Activated CD4-positive, alpha-beta T cell treated with anti-CD3 and anti-CD28 coated beads, Interleukin-2, amount 50 U/mL, for 24 hours (primary cell): ENCODE results near the gene DNAJB8.

Experiments
- DNase-seq, 2 donors: peaks; one replicate each; pipeline ENCODE4 v3.0.0-alpha.2; 2020; ENCODE audit warnings: low read depth in 1 of 2, low spot score in 1 of 2

Gene DNAJB8

GRCh38 chr3:128427872-128428822 lies 38.5 kb downstream of the DNAJB8 start:
- no peak for DNase-seq

- no peak for DNase-seq
Measured at GRCh38 chr3:128427175-128427857, 39.4 kb downstream of the DNAJB8 start.

DNA sequence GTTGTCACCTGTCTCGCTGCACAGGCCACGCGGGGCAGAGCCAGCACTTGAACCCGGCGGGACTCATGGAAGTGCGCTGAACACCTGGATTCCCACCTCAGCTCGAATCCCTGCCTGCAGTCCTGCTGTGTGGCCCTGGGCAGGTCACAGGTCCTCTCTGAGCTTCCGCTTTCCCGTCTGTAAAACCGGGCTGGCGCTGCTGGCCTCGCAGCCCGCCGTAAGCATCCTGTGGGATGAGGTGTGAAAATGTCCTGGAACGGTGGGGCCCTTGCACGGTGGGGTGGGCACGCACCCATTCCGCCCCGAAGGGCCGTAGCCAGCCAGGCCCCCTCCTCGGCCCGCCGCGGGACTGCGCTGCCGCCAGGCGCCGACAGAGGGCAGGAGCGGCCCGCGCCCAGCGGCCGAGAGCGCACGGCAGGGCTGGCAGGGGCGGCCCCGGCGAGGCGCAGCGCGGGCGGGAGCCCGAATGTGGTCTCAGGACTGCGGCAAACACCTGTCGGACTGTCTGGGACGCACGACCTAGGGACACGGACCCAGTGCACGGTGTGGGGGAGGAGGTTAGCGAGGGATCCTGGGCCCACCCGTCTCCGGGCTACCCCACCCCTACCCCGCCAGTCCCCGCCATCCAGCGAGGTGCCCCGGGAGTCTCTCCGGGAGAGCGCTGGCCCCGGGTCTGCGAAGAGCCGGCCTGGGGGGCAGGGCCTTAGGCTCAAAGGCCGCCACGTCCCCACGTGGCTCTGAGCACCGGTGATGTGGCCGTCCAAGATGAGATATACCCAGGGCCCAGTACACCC lies 40.4 kb downstream of the DNAJB8 start:
- peak; percentile 27 to 45 for DNase-seq

DNA sequence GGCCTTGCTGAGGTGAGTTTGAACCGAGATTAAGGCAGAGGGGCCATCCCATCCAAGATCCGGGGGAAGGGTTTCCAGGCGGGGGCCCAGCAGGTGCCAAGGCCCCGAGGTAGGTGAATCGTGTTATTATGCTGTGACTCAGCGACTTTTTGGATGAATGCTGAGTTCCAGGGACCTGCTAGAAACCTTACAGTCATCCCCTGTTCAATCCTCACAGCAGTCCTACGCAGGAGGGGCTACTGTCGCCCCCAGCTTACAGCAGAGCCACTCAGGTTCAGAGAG lies 40.9 kb downstream of the DNAJB8 start:
- DNase-seq = no peak

GRCh38 chr3:128425142-128425845 lies 41.4 kb downstream of the DNAJB8 start:
- DNase-seq = no peak

GRCh38 chr3:128424508-128425069 lies 42.1 kb downstream of the DNAJB8 start:
- DNase-seq = no peak

DNA sequence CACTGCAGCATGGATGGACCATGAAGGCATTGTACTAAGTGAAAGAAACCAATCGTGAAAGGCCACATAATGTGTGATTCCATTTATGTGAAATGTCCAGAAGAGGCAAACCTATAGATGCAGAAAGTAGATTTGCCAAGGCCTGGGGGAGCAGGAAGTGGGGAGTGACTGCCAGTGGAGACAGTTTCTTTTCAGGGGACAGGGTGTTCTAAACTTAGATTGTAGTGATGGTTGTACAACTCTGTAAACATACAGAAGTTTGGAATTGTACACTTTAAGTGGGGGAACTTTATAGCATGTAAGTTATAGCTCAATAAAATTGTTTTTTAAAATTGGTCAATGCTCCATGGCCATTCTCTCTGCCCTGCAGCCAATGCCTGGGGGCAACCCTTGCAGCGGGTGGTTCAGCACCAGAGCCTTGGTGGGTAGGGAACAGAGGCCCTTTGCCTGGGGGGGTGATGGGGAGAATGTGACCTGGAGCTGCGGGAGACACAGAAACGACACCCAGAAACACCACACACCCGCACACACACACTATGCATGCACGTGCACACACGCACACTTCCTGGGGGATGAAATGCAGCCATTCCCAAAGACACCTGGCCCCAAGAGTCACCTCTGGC lies 43.1 kb downstream of the DNAJB8 start:
- DNase-seq = no peak

GRCh38 chr3:128422762-128423524 lies 43.7 kb downstream of the DNAJB8 start:
- DNase-seq = no peak

DNA sequence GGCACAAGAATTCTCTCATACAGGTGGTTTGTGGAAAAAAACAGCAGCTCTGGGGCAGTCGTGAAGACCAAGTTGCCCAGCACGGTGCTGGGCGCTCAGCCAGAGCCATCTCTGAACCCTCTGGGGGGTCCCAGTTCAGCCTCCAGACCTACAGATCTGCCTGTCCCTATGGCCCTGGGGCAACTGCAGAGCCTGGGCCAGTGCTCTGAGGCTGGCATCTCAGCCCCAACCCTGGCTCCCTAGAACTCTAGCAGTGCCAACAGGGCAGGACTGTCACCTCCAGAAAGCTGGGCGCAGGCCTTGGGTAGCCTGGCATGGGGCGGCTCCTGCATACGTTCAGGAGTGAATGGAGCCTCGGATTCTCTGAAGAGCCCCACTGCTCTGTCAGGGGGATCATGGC lies 44.7 kb downstream of the DNAJB8 start:
- no peak for DNase-seq

DNA sequence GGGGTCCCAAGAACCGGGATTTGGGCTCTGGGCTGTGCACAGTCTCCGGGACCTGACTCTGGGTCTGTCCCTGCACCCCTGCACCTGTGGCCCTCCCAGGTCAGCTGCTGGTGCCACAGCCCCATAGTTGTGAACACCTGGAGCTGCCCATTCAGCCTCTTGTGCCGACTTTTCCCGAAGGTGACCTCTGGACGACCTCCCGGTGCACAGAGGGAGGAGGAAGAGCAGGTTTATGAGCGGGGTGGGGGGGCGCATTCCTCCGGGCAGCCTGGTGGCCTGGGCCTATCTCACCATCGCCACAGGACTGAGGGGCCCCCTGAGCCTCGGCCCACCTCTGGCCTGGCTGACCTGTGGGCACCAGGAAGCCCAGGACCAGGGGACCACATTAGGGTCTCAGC lies 45.3 kb downstream of the DNAJB8 start:
- DNase-seq = no peak

- DNase-seq = no peak
Measured at GRCh38 chr3:128420720-128421438, 45.8 kb downstream of the DNAJB8 start.

GRCh38 chr3:128420289-128420688 lies 46.4 kb downstream of the DNAJB8 start:
- no peak for DNase-seq

GRCh38 chr3:128419311-128419710 lies 47.4 kb downstream of the DNAJB8 start:
- DNase-seq = no peak

GRCh38 chr3:128418900-128419299 lies 47.8 kb downstream of the DNAJB8 start:
- DNase-seq = no peak

DNA sequence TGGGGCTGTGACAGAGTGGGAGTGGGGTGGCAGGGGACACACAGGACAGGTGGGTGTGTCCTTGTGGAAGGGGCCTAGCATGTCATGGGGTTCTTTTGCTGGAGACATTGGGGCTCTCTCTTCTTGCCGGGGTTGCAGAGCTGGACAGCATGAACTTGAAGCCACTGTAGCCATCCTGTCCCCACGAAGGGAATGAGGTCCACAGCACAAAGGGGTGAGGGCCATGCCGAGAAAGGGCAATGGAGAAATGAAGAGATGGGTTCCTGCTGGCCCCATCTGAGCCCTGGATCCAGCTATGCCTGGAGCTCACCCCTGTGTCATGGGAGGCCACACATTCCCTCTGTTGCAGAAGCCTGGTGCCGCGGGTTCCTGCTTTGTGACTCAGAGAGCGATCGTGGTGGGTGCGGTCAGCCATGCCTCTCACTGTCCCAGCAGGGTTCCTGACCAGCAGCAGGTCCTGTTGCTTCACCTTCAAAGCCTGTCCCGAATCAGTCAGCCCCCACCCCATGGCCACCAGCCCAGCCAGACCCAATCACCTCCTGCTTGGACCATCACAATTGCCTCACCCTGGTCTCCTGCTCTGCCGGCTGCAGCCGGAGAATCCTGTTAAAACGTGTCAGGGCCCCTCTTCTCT lies 50.0 kb downstream of the DNAJB8 start:
- DNase-seq = no peak

- no peak for DNase-seq
Measured at GRCh38 chr3:128415773-128416577, 50.7 kb downstream of the DNAJB8 start.

- no peak for DNase-seq
Measured at GRCh38 chr3:128415200-128415772, 51.4 kb downstream of the DNAJB8 start.
